GM18907 (cell line): Measurements from ENCODE around the gene DENND1A.
"Not testable (repeated sequence)": the region's sequence is repeated elsewhere in the genome, so short reads cannot be mapped to it uniquely, and the experiment has no call there.

Experiments
- ATAC-seq: cut with Tn5 transposase; IDR thresholded peaks from one replicate; pipeline ENCODE4 v1.9.1; 2021; ENCODE audit warnings: mild to moderate bottlenecking, moderate library complexity; ENCODE audit not compliant: unreplicated experiment

DENND1A gene

GRCh38 chr9:123923377-123923776 is 6.5 kb downstream of the DENND1A start:
- ATAC-seq: no peak

DNA sequence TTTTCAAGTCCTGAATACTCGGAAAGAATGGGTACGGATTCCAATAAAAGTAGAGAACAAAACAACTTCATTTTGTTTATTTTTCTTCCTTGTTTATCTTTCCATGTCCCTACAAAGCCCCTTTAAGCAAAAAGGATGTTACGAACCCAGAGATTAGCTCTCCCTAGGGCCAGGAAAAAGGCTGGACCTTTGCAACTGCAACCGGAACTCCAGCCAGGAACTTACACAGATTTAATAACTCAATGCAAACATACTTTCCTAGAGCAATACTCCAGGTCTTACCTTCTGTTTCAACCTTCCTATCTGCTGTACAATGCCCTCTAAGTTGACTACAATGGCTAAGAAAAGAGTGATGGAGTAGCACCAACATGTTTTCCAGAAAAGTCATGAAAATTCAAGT is 7.0 kb downstream of the DENND1A start:
- ATAC-seq: no peak

GRCh38 chr9:123922431-123922830 is 7.5 kb downstream of the DENND1A start:
- no peak for ATAC-seq

GRCh38 chr9:123914517-123915196 is 15.3 kb downstream of the DENND1A start:
- ATAC-seq: no peak

DNA sequence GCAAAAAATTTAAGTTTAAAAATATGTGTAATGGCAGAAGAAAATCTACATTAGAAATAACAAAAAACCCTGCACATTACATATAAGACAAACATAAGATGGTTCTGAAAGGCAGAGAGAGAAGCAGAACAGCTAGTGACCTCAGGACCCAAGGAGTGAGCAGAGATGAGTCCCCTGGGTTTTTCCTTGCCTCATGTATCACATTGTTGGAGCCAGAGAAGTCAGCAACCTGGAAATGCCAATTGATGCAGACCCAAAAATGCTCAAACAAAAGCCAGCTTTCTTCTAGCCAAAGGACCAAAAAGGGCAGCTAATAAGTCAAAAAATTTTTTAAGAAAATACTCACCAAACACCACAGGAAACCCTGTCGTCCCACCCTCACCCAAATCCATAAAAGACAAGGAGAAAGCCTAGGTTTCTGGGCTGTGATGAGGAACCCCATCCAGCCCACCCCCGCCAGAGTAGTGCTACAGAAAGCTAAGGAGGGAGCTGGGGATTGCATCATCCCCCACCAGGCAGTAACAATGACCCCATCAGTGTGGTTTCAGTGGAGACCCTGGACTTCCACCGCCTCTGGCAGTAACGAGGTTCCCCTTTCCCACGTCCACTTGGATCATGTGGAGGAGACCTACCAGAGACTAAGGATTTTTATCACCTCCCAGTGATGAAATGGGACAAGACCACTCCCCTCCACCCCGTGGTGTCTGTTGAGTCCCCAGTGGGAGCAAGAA is 17.6 kb downstream of the DENND1A start:
- ATAC-seq: no peak

DNA sequence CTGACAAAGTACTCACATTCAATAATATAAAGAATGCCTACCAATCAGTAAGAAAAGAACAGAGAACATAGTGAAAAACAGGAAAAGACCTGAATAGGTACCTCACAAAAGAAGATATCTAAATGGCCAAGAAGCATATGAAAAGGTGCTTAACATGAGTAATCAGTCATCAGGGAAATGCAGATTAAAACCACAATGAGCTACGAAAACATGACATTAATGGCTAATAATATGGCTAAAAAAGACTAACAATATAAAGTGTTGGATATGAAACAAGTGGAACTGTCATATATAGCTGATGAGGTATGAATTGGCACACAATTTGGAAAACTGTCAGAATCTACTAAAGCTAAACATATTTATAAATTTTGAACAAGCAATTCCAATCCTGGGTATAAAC is 18.9 kb downstream of the DENND1A start:
- ATAC-seq: no peak

GRCh38 chr9:123909192-123909591 is 20.7 kb downstream of the DENND1A start:
- ATAC-seq: not testable (repeated sequence)

- ATAC-seq: not testable (repeated sequence)
Measured at GRCh38 chr9:123903550-123903949, 26.4 kb downstream of the DENND1A start.

DNA sequence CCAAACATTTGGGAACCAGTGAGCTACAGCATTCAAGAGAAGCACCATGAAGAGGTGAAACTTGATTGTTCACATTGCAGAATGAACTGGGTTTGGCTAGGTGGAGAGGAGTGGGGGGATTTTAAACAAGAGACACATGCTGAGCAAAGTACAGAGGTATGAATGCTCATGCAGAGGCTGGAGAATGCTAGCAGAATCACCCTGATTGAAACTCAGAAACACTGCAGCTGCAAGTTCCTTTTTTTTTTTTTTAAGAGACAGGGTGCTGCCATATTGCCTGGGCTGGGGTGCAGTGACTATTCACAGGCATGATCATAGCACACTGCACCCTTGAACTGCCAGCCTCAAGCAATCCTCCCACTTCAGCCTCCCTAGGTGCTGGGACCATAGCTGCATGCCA is 35.1 kb downstream of the DENND1A start:
- no peak for ATAC-seq

GRCh38 chr9:123893831-123894460 is 36.0 kb downstream of the DENND1A start:
- no peak for ATAC-seq

DNA sequence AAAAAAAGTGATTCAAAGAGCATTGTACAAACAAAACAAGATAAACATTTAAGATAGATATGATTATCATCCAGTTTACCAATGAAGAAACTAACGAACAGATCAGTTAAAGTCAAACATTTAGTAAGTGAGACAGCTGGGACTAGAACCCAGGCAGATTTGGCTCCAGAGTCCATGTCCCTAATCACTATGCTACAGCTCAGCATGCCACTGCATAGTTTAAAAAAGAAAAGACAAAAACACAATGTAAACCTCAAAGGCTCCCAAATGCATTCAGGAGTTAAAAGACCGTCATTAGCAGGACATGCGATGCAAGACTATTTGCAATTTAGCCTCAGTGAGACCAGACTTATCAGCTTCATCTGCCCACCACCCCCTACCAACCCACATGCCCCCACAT is 36.8 kb downstream of the DENND1A start:
- ATAC-seq: no peak

- ATAC-seq: no peak
Measured at GRCh38 chr9:123887837-123888236, 42.1 kb downstream of the DENND1A start.

GRCh38 chr9:123885834-123886233 is 44.1 kb downstream of the DENND1A start:
- not testable (repeated sequence) for ATAC-seq

DNA sequence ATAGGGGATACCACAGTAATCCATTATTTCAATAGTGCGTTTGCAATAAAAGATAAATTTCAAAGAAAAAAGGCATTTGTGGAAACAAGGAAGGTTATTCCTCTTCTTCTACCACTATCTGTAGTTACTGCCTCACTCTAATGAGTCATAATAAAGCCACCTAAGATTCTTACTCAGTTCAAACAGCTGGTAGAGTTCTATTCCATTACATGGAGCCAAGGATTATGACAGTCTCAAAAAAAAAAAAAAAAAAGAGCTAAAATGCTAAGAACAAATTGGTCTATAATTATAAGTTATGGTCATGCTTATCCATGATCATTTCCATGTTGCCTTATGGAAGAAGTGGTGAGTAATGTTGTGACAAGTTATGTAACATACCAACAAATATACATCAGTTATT is 46.3 kb downstream of the DENND1A start:
- no peak for ATAC-seq

DNA sequence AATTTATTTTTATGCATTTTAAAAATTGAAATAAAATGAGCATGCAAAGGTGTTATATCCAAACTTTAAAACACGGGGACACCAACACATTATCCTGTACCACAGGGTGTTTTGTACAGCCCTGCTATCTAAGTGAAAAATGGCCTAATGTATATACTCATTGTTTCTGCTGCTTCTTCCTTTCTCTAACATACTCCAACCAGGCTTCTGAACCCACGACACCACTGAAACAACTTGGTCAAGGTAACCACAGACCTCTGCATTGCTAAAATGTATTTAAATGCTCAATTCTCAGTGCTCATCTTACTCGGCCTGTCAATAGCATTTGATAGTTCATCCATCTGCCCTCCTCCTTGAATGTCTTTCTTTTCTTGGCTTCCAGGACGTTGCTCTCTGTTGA is 48.3 kb downstream of the DENND1A start:
- no peak for ATAC-seq

DNA sequence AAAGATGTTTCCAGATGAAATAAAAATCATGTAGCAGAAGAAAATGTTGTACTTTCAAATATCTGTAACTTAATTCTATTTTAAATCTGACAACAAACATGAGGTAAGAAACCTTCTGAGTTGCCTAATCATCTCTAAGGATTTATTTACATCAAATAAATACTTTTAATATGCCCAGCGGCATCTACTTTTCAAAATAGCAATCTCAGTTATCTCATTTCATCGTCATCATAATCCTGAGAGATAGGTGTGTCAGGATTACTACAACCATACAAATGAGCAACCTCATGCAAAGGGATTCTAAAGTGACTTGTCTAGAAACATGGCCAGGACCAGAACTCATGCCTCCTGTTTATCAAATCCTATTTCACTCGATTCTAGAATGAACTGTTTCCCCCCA is 49.5 kb downstream of the DENND1A start:
- no peak for ATAC-seq

DNA sequence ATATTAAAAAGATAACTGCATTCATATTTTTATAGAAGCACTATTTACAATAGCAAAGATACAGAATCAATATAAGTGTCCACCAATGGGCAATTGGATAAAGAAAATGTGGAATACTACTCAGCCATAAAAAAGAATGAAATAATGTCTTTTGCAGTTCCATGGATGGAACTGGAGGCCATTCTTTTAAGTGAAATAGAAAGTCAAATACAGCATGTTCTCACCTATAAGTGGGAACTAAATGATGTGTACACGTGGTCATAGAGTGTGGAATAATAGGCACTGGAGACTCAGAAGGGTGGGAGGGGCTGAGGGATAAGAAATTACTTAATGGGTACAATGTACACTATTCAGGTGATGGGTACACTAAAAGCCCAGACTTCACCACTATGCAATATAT is 53.2 kb downstream of the DENND1A start:
- no peak for ATAC-seq

DNA sequence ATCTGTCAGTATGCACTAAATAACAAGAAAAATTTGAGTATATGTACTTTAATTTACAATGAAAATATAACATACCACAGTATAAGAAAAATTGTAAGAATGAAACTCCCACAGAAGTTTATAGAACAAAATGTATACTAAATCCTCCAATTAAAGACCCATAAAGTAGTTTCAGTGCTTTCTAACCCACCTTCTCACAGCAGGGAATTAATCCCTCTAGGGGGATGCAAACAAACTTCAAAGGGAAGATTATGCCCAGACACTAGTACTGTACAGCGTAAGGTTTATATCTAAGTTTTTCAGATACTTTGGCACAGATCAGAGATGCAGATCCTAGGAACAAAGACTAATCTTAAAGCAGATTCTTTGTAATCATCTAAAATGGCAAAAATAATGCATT is 57.2 kb downstream of the DENND1A start:
- no peak for ATAC-seq

- ATAC-seq: no peak
Measured at GRCh38 chr9:123871781-123872180, 58.1 kb downstream of the DENND1A start.

DNA sequence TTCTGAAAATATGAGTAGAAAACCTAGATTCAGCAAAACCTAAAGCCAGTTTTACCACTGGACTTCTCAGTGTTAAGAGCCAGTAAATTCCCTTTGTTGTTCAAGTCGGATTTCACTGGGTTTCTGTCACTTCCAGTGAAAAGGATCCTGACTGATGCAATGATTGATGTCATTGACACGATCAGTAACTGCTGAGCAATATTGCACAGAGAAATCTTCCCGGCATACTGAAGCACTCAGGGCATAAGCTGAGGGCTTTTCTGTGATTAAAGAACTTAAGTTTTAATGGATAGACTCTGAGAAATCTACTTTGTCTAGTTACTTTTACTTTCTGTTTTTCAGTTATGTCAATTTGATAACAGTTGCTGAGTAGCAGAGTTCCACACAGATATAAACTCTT is 61.9 kb downstream of the DENND1A start:
- no peak for ATAC-seq

DNA sequence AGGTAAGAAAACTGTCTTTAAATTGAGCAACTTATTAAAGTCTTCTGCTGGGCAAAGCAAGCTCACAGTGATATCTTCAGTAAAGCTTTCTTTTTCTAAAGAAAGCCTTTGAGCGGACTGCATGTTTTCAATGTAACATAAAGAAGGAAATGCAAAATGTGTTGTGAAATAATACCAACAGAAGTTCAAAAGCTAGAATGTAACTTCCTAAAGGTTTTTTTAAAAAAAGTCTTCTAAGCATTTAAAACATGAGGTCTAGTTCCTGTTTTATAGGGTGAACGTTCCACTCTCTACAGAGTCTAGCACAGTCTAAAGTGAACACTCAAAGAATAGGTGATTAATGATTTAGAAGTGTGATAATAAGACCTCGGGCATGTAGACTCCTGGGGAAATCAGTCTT is 62.9 kb downstream of the DENND1A start:
- ATAC-seq: no peak

- ATAC-seq: no peak
Measured at GRCh38 chr9:123866497-123866896, 63.4 kb downstream of the DENND1A start.
